ENCODE results near the gene SOX12.

GRCh38 chr20:328975-329695 is 3.8 kb downstream of the SOX12 start:
- TF ChIP-seq, protein P1, sequence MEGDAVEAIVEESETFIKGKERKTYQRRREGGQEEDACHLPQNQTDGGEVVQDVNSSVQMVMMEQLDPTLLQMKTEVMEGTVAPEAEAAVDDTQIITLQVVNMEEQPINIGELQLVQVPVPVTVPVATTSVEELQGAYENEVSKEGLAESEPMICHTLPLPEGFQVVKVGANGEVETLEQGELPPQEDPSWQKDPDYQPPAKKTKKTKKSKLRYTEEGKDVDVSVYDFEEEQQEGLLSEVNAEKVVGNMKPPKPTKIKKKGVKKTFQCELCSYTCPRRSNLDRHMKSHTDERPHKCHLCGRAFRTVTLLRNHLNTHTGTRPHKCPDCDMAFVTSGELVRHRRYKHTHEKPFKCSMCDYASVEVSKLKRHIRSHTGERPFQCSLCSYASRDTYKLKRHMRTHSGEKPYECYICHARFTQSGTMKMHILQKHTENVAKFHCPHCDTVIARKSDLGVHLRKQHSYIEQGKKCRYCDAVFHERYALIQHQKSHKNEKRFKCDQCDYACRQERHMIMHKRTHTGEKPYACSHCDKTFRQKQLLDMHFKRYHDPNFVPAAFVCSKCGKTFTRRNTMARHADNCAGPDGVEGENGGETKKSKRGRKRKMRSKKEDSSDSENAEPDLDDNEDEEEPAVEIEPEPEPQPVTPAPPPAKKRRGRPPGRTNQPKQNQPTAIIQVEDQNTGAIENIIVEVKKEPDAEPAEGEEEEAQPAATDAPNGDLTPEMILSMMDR (IDR thresholded peaks at IDR 0.05) = no peak
- no peak for TF ChIP-seq POLR2A (IDR thresholded peaks at IDR 0.05)

All from uterus (tissue), 2 donors.